ENCODE measurements around the gene PGAM5. TPM values are rescaled to one million over a fixed set of nuclear protein-coding genes. Genes with fewer than 3 reads are reported as not detected.

Gene PGAM5
- total RNA-seq, 4 donors from 2014 or later: 22.9 to 50.7 (median 33.2) TPM

DNA sequence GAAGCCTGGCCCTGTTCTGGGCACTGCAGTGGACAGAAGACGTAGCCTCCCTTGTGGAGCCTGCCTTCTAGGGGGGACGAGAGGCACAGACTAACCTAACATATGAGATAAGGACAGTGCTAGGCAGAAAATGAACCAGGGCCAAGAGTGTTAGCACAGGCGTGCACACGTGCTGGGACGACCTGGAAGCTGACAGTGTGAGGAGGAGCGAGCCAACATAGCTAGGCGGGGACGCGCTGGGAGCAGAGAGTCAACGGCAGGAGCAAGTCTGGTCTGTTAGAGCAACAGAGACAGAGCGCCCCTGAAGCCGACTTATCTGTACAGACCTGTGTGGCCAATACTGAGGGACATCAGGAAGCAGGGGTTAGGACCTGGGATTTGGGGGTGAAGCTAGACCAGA lies 15.2 kb upstream of the PGAM5 start:
- Histone ChIP-seq H3K27me3 (no peaks in the 10 kb centered on the region), H3K4me1 (peaks cover 0 to 1% (median 0%) of the 10 kb centered on the region in 4 donors), H3K27ac (no peak overlapping the region), H3K4me3 (no peak overlapping the region), H3K9me3 (no peaks in the 10 kb centered on the region), H3K36me3 (peaks cover 0 to 44% (median 2%) of the 10 kb centered on the region in 3 donors)
- no peak for DNase-seq (ENCODE audit: low spot score in 2 of 2)
- TF ChIP-seq, protein P1, sequence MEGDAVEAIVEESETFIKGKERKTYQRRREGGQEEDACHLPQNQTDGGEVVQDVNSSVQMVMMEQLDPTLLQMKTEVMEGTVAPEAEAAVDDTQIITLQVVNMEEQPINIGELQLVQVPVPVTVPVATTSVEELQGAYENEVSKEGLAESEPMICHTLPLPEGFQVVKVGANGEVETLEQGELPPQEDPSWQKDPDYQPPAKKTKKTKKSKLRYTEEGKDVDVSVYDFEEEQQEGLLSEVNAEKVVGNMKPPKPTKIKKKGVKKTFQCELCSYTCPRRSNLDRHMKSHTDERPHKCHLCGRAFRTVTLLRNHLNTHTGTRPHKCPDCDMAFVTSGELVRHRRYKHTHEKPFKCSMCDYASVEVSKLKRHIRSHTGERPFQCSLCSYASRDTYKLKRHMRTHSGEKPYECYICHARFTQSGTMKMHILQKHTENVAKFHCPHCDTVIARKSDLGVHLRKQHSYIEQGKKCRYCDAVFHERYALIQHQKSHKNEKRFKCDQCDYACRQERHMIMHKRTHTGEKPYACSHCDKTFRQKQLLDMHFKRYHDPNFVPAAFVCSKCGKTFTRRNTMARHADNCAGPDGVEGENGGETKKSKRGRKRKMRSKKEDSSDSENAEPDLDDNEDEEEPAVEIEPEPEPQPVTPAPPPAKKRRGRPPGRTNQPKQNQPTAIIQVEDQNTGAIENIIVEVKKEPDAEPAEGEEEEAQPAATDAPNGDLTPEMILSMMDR (IDR thresholded peaks at IDR 0.05): no peak
- TF ChIP-seq POLR2A (IDR thresholded peaks at IDR 0.05) (no peak), EP300 (IDR thresholded peaks at IDR 0.05) (no peak)
- WGBS, 2 donors: 95 to 96% methylated on average over 12 of the region's 12 CpGs

DNA sequence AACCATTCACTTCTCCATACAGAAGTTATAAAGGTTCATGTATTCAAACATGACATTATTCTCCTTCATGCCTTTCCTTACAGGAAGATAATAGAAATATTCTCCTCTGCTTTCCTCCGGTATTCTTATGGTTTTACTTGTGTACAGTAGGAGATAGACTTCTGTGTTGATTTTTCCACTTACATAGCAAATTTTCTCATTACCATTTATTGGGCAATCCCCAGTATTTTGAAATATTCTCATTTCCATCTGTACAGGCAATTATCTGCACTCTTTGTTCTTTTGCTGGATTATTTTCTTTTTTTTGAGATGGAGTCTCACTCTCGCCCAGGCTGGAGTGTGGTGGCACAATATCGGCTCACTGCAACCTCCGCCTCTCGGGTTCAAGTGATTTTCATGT lies 12.3 kb upstream of the PGAM5 start:
- no peak for DNase-seq (ENCODE audit: low spot score in 2 of 2)
- WGBS, 2 donors: 94 to 95% methylated on average over 5 of the region's 5 CpGs
- Histone ChIP-seq H3K9me3 (no peaks in the 10 kb centered on the region), H3K4me1 (no peaks in the 10 kb centered on the region), H3K27ac (no peak overlapping the region), H3K4me3 (no peak overlapping the region), H3K27me3 (no peaks in the 10 kb centered on the region), H3K36me3 (peaks cover 0 to 60% (median 2%) of the 10 kb centered on the region in 3 donors)
- TF ChIP-seq POLR2A (IDR thresholded peaks at IDR 0.05) (no peak), EP300 (IDR thresholded peaks at IDR 0.05) (no peak)
- TF ChIP-seq, protein P1 (IDR thresholded peaks at IDR 0.05): no peak

DNA sequence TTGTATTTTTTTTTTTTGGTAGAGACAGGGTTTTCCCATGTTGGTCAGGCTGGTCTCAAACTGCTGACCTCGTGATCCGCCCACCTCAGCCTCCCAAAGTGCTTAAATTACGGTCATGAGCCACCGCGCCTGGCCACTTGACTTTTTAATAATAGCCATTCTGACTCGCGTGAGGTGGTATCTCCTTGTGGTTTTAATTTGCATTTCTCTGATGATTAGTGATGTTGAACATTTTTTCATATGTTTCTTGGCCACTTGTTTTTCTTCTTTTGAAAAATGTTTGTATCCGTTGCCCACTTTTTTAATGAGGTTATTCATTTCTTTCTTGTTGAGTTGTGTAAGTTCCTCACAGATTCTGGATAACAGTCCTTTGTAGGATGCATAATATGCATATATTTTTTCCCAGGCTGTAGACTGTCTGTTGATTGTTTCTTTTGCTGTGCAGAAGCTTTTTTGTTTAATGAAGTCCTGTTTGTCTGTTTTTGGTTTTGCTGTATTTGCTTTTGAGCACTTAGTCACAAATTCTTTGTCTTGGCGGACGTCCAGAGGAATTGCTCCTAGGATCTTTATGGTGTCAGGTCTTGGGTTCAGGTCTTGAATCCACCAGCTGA lies 10.3 kb upstream of the PGAM5 start:
- H3K36me3 ChIP-seq: peaks cover 0 to 78% (median 2%) of the 10 kb centered on the region in 3 donors
- H3K27ac ChIP-seq: no peak overlapping the region
- WGBS, 2 donors: 74% methylated on average over 10 of the region's 10 CpGs
- H3K4me1 ChIP-seq: no peaks in the 10 kb centered on the region
- no peaks in the 10 kb centered on the region for H3K9me3 ChIP-seq
- no peak overlapping the region for H3K4me3 ChIP-seq
- no peaks in the 10 kb centered on the region for H3K27me3 ChIP-seq
- TF ChIP-seq, protein P1 (IDR thresholded peaks at IDR 0.05): no peak
- TF ChIP-seq POLR2A (IDR thresholded peaks at IDR 0.05): no peak
- TF ChIP-seq EP300 (IDR thresholded peaks at IDR 0.05): no peak
- no peak for DNase-seq (ENCODE audit: low spot score in 2 of 2)

DNA sequence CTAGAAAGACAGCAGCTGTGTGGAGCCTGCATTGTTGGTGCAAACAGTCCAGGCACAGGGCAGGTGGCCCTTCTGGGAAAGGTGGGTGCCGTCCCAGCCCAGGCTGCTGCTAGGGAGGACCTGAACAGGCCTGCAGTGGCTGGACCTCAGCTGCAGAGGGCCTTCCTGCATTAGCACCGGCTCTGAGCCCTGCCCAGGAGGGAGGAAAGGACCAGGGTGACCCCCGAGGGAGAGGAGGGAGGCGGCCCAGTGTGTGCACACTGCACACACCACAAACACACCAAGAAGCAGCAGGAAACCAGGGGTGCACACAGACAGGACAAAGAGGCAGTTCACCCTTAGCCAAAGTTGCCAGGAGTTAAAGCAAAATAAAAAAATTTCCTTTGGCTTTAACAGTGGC lies 8.0 kb upstream of the PGAM5 start:
- no peak overlapping the region for H3K27ac ChIP-seq
- no peaks in the 10 kb centered on the region for H3K27me3 ChIP-seq
- TF ChIP-seq POLR2A (IDR thresholded peaks at IDR 0.05) (no peak), EP300 (IDR thresholded peaks at IDR 0.05) (no peak)
- TF ChIP-seq, protein P1 (IDR thresholded peaks at IDR 0.05): no peak
- no peaks in the 10 kb centered on the region for H3K9me3 ChIP-seq
- H3K4me1 ChIP-seq: no peaks in the 10 kb centered on the region
- H3K36me3 ChIP-seq: peaks cover 0 to 64% (median 0%) of the 10 kb centered on the region in 3 donors
- H3K4me3 ChIP-seq: no peak overlapping the region
- no peak for DNase-seq (ENCODE audit: low spot score in 2 of 2)
- 66 to 78% methylated on average over 4 of the region's 4 CpGs for whole genome bisulfite sequencing, 2 donors

DNA sequence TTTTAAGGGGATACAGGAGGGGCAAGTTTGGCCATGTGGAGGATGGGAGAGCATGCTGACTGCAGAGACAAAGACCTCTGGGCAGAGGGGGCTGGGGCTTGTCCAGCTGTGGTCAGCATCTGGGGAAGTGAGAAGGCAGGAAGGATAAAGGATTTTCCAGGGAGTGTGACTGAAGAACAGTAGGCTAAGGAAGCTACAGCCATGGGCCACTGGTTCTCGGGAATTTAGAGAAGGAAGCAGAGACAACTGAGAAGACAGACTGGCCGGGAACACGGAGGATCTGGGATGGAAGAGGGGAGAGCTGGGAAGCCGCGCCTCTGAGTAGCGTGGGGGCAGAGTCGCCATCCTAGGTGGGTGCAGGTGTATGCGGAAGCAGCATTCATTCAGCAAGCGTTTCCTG lies 7.0 kb upstream of the PGAM5 start:
- peaks cover 0 to 63% (median 0%) of the 10 kb centered on the region in 3 donors for H3K36me3 ChIP-seq
- no peaks in the 10 kb centered on the region for H3K9me3 ChIP-seq
- no peak overlapping the region for H3K27ac ChIP-seq
- H3K27me3 ChIP-seq: no peaks in the 10 kb centered on the region
- TF ChIP-seq EP300 (IDR thresholded peaks at IDR 0.05) (no peak), POLR2A (IDR thresholded peaks at IDR 0.05) (no peak)
- TF ChIP-seq, protein P1 (IDR thresholded peaks at IDR 0.05): no peak
- no peak overlapping the region for H3K4me3 ChIP-seq
- H3K4me1 ChIP-seq: no peaks in the 10 kb centered on the region
- 93 to 94% methylated on average over 9 of the region's 9 CpGs for WGBS, 2 donors
- no peak for DNase-seq (ENCODE audit: low spot score in 2 of 2)
